Breast epithelium (tissue), 3 donors: ENCODE data around the gene LAMB3.
A peak's percentile ranks its signal among the peaks of the same experiment; 100 is the strongest.

Experiments
- POLR2A ChIP-seq: fragments of 450-650 bp; IDR thresholded peaks from one replicate; pipeline ENCODE4 v1.6.1; 2016; ENCODE audit warnings: antibody characterized with exemption, mild to moderate bottlenecking, moderate library complexity
- POLR2AphosphoS5 ChIP-seq, 3 donors: sonication (generic); formaldehyde crosslinking; IDR thresholded peaks; one replicate each; pipeline ENCODE4 v1.6.1; 2017; ENCODE audit warnings: antibody characterized with exemption in 3 of 3
- TF ChIP-seq, protein P1 (sequence below), 3 donors: fragments of 450-650 bp; IDR thresholded peaks; one replicate each; pipeline ENCODE4 v1.5.1; 2016 to 2017; ENCODE audit warnings: antibody characterized with exemption in 3 of 3, mild to moderate bottlenecking in 3 of 3, moderate library complexity in 3 of 3

DNA sequence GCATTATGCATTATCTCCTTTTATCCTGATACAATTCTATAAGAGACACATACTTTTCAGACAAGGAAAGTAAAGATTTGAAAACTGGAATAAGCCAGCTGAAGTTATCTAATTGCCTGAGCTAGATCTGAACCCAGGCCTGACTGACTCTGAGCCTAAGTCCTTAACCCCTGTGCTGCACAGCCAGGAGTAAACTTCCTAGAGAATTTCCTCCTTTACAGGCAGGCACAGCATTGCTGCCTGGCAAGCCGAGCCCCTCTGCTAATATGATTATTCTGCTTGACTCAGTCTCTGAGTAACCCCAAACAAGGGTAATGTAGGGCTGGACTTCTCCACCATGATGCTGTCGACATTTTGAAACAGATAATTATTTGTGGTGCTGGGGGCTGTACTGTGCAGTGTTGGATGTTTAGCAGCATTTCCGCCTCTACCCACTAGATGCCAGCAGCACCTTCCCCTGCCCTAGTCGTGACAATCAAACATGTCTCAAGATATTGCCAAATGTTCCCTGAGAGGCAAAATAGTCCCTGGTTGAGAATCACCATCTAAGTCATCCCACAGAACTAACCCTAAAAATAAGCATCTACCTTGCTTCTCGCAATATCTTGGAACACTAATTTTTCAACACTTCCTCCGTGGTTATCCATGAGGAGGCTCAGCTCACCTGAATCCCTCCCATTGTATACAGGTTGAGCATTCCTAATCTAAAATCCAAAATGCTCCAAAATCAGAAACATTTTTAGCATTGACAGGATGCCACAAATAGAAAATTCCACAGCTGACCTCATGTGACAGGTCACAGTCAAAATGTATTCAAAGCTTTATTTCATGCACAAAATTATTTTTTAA, 50.2 kb downstream of the LAMB3 start:
- TF ChIP-seq, protein P1, sequence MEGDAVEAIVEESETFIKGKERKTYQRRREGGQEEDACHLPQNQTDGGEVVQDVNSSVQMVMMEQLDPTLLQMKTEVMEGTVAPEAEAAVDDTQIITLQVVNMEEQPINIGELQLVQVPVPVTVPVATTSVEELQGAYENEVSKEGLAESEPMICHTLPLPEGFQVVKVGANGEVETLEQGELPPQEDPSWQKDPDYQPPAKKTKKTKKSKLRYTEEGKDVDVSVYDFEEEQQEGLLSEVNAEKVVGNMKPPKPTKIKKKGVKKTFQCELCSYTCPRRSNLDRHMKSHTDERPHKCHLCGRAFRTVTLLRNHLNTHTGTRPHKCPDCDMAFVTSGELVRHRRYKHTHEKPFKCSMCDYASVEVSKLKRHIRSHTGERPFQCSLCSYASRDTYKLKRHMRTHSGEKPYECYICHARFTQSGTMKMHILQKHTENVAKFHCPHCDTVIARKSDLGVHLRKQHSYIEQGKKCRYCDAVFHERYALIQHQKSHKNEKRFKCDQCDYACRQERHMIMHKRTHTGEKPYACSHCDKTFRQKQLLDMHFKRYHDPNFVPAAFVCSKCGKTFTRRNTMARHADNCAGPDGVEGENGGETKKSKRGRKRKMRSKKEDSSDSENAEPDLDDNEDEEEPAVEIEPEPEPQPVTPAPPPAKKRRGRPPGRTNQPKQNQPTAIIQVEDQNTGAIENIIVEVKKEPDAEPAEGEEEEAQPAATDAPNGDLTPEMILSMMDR (IDR thresholded peaks at IDR 0.05) = peak in 2 of 3 donors; percentile 44 to 57
- no peak for TF ChIP-seq POLR2A
- no peak for TF ChIP-seq POLR2AphosphoS5 (IDR thresholded peaks at IDR 0.05)
